Stimulated activated CD4-positive, alpha-beta T cell treated with anti-CD3 and anti-CD28 coated beads, Interleukin-2, amount 100 ng/mL, for 24 hours (primary cell): ENCODE data around the gene SLC3A2.
"Not testable (repeated sequence)": the region's sequence is repeated elsewhere in the genome, so short reads cannot be mapped to it uniquely, and the experiment has no call there.

Experiments
- DNase-seq, 2 donors: peaks; one replicate each; pipeline ENCODE4 v3.0.0-alpha.2; 2020

The SLC3A2 gene

GRCh38 chr11:62933750-62934495, 53.2 kb downstream of the SLC3A2 start:
- DNase-seq: no peak

- no peak for DNase-seq
These were observed 53.7 kb downstream of the SLC3A2 start for GRCh38 chr11:62934496-62934785.

- DNase-seq: not testable (repeated sequence)
These were observed 56.8 kb downstream of the SLC3A2 start for GRCh38 chr11:62937528-62937927.
